Measurements from ENCODE around the gene CRACDL. TPM values are rescaled to one million over a fixed set of nuclear protein-coding genes. Genes with fewer than 3 reads are reported as not detected.

Gene CRACDL
- total RNA-seq, result under 1 TPM; 0.19 to 0.79 TPM

- Mint-ChIP-seq H3K27ac (no peak within 1 kb of the TSS), H3K9me3 (no peaks in the 10 kb centered on the region), H3K36me3 (ENCODE audit: insufficient read depth in 2 of 2) (no peaks in the 10 kb centered on the region), H3K4me3 (peak within 1 kb of the TSS; percentile 80 to 82), H3K27me3 (ENCODE audit: low read depth) (peaks cover 68% of the 10 kb centered on the region), H3K4me1 (ENCODE audit: low read depth) (peaks cover 9% of the 10 kb centered on the region)
- DNase-seq (peak; percentile 23 to 26), ATAC-seq (replicated peaks in 1 of 2) (peak; percentile 68 to 69)
These were observed at the start of gene CRACDL for GRCh38 chr2:98935777-98936352. CRACDL (minus strand) TSS chr2:98936225; CDS start chr2:98846800, 89,425 bp downstream.

- no peaks in the 10 kb centered on the region for H3K4me1 Mint-ChIP-seq (ENCODE audit: low read depth)
- H3K9me3 Mint-ChIP-seq, result peaks cover 24 to 30% of the 10 kb centered on the region in 2 donors
- H3K27me3 Mint-ChIP-seq (ENCODE audit: low read depth), result peaks cover 22% of the 10 kb centered on the region
- H3K4me3 Mint-ChIP-seq, result no peak overlapping the region
- H3K27ac Mint-ChIP-seq, result no peak overlapping the region
- H3K36me3 Mint-ChIP-seq (ENCODE audit: insufficient read depth in 2 of 2), result peaks cover 16 to 19% of the 10 kb centered on the region in 2 donors
- ATAC-seq (replicated peaks in 1 of 2) (no peak), DNase-seq (no peak)
These were observed 39.6 kb upstream of the CRACDL start for GRCh38 chr2:98975611-98976010.

- peak overlapping the region; percentile 30 for H3K27ac Mint-ChIP-seq
- no peak for DNase-seq
- peaks cover 21 to 22% of the 10 kb centered on the region in 2 donors for H3K36me3 Mint-ChIP-seq (ENCODE audit: insufficient read depth in 2 of 2)
- ATAC-seq (replicated peaks in 1 of 2), result no peak
- peaks cover 31 to 38% of the 10 kb centered on the region in 2 donors for H3K9me3 Mint-ChIP-seq
- no peak overlapping the region for H3K4me3 Mint-ChIP-seq
- peaks cover 28% of the 10 kb centered on the region for H3K27me3 Mint-ChIP-seq (ENCODE audit: low read depth)
- H3K4me1 Mint-ChIP-seq (ENCODE audit: low read depth), result no peaks in the 10 kb centered on the region
These were observed 36.6 kb upstream of the CRACDL start for GRCh38 chr2:98972582-98973167.

- no peak overlapping the region for H3K4me3 Mint-ChIP-seq
- DNase-seq (no peak), ATAC-seq (replicated peaks in 1 of 2) (no peak)
- H3K9me3 Mint-ChIP-seq, result peaks cover 2 to 11% of the 10 kb centered on the region in 2 donors
- peaks cover 8% of the 10 kb centered on the region for H3K27me3 Mint-ChIP-seq (ENCODE audit: low read depth)
- peaks cover 2 to 4% of the 10 kb centered on the region in 2 donors for H3K36me3 Mint-ChIP-seq (ENCODE audit: insufficient read depth in 2 of 2)
- no peak overlapping the region for H3K27ac Mint-ChIP-seq
- H3K4me1 Mint-ChIP-seq (ENCODE audit: low read depth), result no peaks in the 10 kb centered on the region
These were observed 23.9 kb upstream of the CRACDL start for GRCh38 chr2:98959810-98960507.

GRCh38 chr2:98952966-98953365 lies 16.9 kb upstream of the CRACDL start:
- no peaks in the 10 kb centered on the region for H3K9me3 Mint-ChIP-seq

GRCh38 chr2:98948956-98949739 lies 13.1 kb upstream of the CRACDL start:
- Mint-ChIP-seq H3K27ac (no peak overlapping the region), H3K36me3 (ENCODE audit: insufficient read depth in 2 of 2) (no peaks in the 10 kb centered on the region), H3K4me3 (no peak overlapping the region), H3K27me3 (ENCODE audit: low read depth) (peaks cover 44% of the 10 kb centered on the region), H3K4me1 (ENCODE audit: low read depth) (peaks cover 12% of the 10 kb centered on the region), H3K9me3 (no peaks in the 10 kb centered on the region)
- no peak for DNase-seq
- no peak for ATAC-seq (replicated peaks in 1 of 2)

More at GRCh38 chr2:98952966-98953365, 16.9 kb upstream of the CRACDL start:
- DNase-seq (no peak), ATAC-seq (replicated peaks in 1 of 2) (no peak)
- H3K27me3 Mint-ChIP-seq (ENCODE audit: low read depth), result peaks cover 41% of the 10 kb centered on the region
- no peak overlapping the region for H3K4me3 Mint-ChIP-seq
- H3K4me1 Mint-ChIP-seq (ENCODE audit: low read depth), result peaks cover 12% of the 10 kb centered on the region
- no peaks in the 10 kb centered on the region for H3K36me3 Mint-ChIP-seq (ENCODE audit: insufficient read depth in 2 of 2)
- no peak overlapping the region for H3K27ac Mint-ChIP-seq

- Mint-ChIP-seq H3K27me3 (ENCODE audit: low read depth) (peaks cover 30% of the 10 kb centered on the region), H3K9me3 (no peaks in the 10 kb centered on the region), H3K27ac (no peak overlapping the region), H3K4me1 (ENCODE audit: low read depth) (peaks cover 11% of the 10 kb centered on the region), H3K4me3 (no peak overlapping the region), H3K36me3 (ENCODE audit: insufficient read depth in 2 of 2) (no peaks in the 10 kb centered on the region)
- ATAC-seq (replicated peaks in 1 of 2), result no peak
- no peak for DNase-seq
These were observed 11.5 kb upstream of the CRACDL start for GRCh38 chr2:98947554-98947953.

GRCh38 chr2:98946855-98947254 lies 10.8 kb upstream of the CRACDL start:
- ATAC-seq (replicated peaks in 1 of 2) (no peak), DNase-seq (no peak)
- no peak overlapping the region for H3K27ac Mint-ChIP-seq
- H3K4me1 Mint-ChIP-seq (ENCODE audit: low read depth), result peaks cover 4% of the 10 kb centered on the region
- H3K4me3 Mint-ChIP-seq, result no peak overlapping the region
- H3K9me3 Mint-ChIP-seq, result no peaks in the 10 kb centered on the region
- no peaks in the 10 kb centered on the region for H3K36me3 Mint-ChIP-seq (ENCODE audit: insufficient read depth in 2 of 2)
- peaks cover 27% of the 10 kb centered on the region for H3K27me3 Mint-ChIP-seq (ENCODE audit: low read depth)

GRCh38 chr2:98944775-98945174 lies 8.8 kb upstream of the CRACDL start:
- no peaks in the 10 kb centered on the region for H3K36me3 Mint-ChIP-seq (ENCODE audit: insufficient read depth in 2 of 2)
- DNase-seq, result no peak

GRCh38 chr2:98940102-98940501 lies 4.1 kb upstream of the CRACDL start:
- Mint-ChIP-seq H3K4me3 (no peak overlapping the region), H3K27me3 (ENCODE audit: low read depth) (peaks cover 38% of the 10 kb centered on the region), H3K9me3 (no peaks in the 10 kb centered on the region)

More at GRCh38 chr2:98944775-98945174, 8.8 kb upstream of the CRACDL start:
- Mint-ChIP-seq H3K9me3 (no peaks in the 10 kb centered on the region), H3K27me3 (ENCODE audit: low read depth) (peaks cover 18% of the 10 kb centered on the region), H3K4me1 (ENCODE audit: low read depth) (no peaks in the 10 kb centered on the region), H3K27ac (no peak overlapping the region), H3K4me3 (no peak overlapping the region)
- ATAC-seq (replicated peaks in 1 of 2), result no peak

GRCh38 chr2:98937906-98938305 lies 1.9 kb upstream of the CRACDL start:
- peaks cover 9% of the 10 kb centered on the region for H3K4me1 Mint-ChIP-seq (ENCODE audit: low read depth)
- peak overlapping the region; percentile 80 to 82 for H3K4me3 Mint-ChIP-seq
- ATAC-seq (replicated peaks in 1 of 2), result no peak
- H3K27ac Mint-ChIP-seq, result no peak overlapping the region
- peaks cover 54% of the 10 kb centered on the region for H3K27me3 Mint-ChIP-seq (ENCODE audit: low read depth)
- DNase-seq, result no peak
- H3K36me3 Mint-ChIP-seq (ENCODE audit: insufficient read depth in 2 of 2), result no peaks in the 10 kb centered on the region
- H3K9me3 Mint-ChIP-seq, result no peaks in the 10 kb centered on the region

More at GRCh38 chr2:98940102-98940501, 4.1 kb upstream of the CRACDL start:
- Mint-ChIP-seq H3K36me3 (ENCODE audit: insufficient read depth in 2 of 2) (no peaks in the 10 kb centered on the region), H3K27ac (no peak overlapping the region), H3K4me1 (ENCODE audit: low read depth) (peaks cover 9% of the 10 kb centered on the region)
- no peak for DNase-seq
- ATAC-seq (replicated peaks in 1 of 2), result no peak

GRCh38 chr2:98936353-98937351 lies 627 bp upstream of the CRACDL start:
- Mint-ChIP-seq H3K9me3 (no peaks in the 10 kb centered on the region), H3K4me3 (peak overlapping the region; percentile 80 to 82), H3K27me3 (ENCODE audit: low read depth) (peaks cover 64% of the 10 kb centered on the region), H3K4me1 (ENCODE audit: low read depth) (peaks cover 9% of the 10 kb centered on the region), H3K27ac (no peak overlapping the region), H3K36me3 (ENCODE audit: insufficient read depth in 2 of 2) (no peaks in the 10 kb centered on the region)
- DNase-seq (peak; percentile 29 to 39), ATAC-seq (replicated peaks in 1 of 2) (peak; percentile 65 to 69)

Measured in activated T-cell treated with anti-CD3 and anti-CD28 coated beads, Interleukin-2, amount 50 U/mL, for 72 hours (primary cell).